Stomach (tissue), 9 donors: Measurements from ENCODE around the gene CHD3. TPM values are rescaled to one million over a fixed set of nuclear protein-coding genes. Genes with fewer than 3 reads are reported as not detected.

Source experiments
- DNase-seq, 2 donors: peaks; one replicate each; pipeline versions ENCODE4 v3.0.0 to v3.0.0-alpha.2; 2013 to 2019
- H3K27ac ChIP-seq, 5 donors: fragments of 200-600 bp in 4 of 5; sonication (generic) in 4 of 5; one replicate each; pipeline ENCODE4 v1.5.1; 2013 to 2019; ENCODE audit warnings: mild to moderate bottlenecking in 1 of 5, moderate library complexity in 1 of 5
- H3K27me3 ChIP-seq, 3 donors: fragments of 200-600 bp; sonication (generic); one replicate each; pipeline ENCODE4 v1.5.1; 2017 to 2019; ENCODE audit warnings: mixed run types in 1 of 3
- H3K36me3 ChIP-seq, 4 donors: fragments of 200-600 bp; sonication (generic); 1 replicate in 3 of 4; 2 replicates in 1 of 4; pipeline ENCODE4 v1.5.1; 2016 to 2019
- H3K4me1 ChIP-seq, 4 donors: fragments of 200-600 bp; sonication (generic); one replicate each; pipeline ENCODE4 v1.5.1; 2016 to 2019
- H3K4me3 ChIP-seq, 4 donors: fragments of 200-600 bp; sonication (generic) in 3 of 4; one replicate each; pipeline ENCODE4 v1.5.1; 2016 to 2019; ENCODE audit warnings: mild to moderate bottlenecking in 1 of 4
- H3K9me3 ChIP-seq, 4 donors: fragments of 200-600 bp; sonication (generic); one replicate each; pipeline ENCODE4 v1.5.1; 2016 to 2019
- CTCF ChIP-seq, 7 experiments: fragments of 450-650 bp in 4 of 7; fragments of 200-600 bp in 3 of 7; sonication (generic) in 3 of 7; IDR thresholded peaks; one replicate each; pipeline ENCODE4 v1.5.1; 2016 to 2019; ENCODE audit warnings: antibody characterized with exemption in 7 of 7, control low read depth in 2 of 7, mild to moderate bottlenecking in 1 of 7
- EP300 ChIP-seq: sonication (generic); formaldehyde crosslinking; IDR thresholded peaks from one replicate; pipeline ENCODE4 v1.6.1; 2017; ENCODE audit warnings: antibody characterized with exemption
- POLR2A ChIP-seq, 4 donors: fragments of 450-650 bp; IDR thresholded peaks; one replicate each; pipeline ENCODE4 v1.6.1; 2016; ENCODE audit warnings: antibody characterized with exemption in 4 of 4, control low read depth in 2 of 4, mild to moderate bottlenecking in 1 of 4, moderate library complexity in 1 of 4
- POLR2AphosphoS5 ChIP-seq, 3 donors: sonication (generic); formaldehyde crosslinking; IDR thresholded peaks; one replicate each; pipeline ENCODE4 v1.6.1; 2016; ENCODE audit warnings: antibody characterized with exemption in 3 of 3
- WGBS, 5 donors: extraction: QIAGEN DNeasy Blood & Tissue Kit in 3 of 5; methylation state at CpG; one replicate each; pipeline versions ENCODE4 v1.1.5 to v1.1.7; 2013 to 2018; 5-methylcytosine and 5-hydroxymethylcytosine counted together
- intact Hi-C: fragments of 100-400 bp; cut with DNase I; formaldehyde crosslinking; loops from one replicate; pipeline ENCODE4 v1.15.1; 2023; ENCODE audit warnings: low total_unique reads
- polyA plus RNA-seq, 3 donors: library from polyadenylated mRNA; stranded (reverse); fragments of 200-250 nt; gene quantifications; one replicate each; pipeline ENCODE4 v1.2.3, GENCODE V29; 2013
- total RNA-seq, 5 donors: library from RNA; depleted of rRNA; stranded (reverse); fragments of >200 nt; gene quantifications; one replicate each; pipeline versions ENCODE4 v1.1.0 to v1.2.3, GENCODE V29; 2014 to 2016
- donor health status: healthy with polysubstance abuse.
- donor health status: Bipolar disorder and iron deficiency.
- donor health status: healthy.

CHD3 gene
- total and polyA plus RNA-seq, 8 donors: 43.0 to 190 (median 64.9) TPM

- 90 to 97% (median 92%) methylated on average over 9 of the region's 9 CpGs for WGBS, 5 donors
- no peak for DNase-seq
- Histone ChIP-seq H3K27me3 (no peaks in the 10 kb centered on the region), H3K36me3 (peaks cover 77 to 97% (median 95%) of the 10 kb centered on the region in 4 donors), H3K9me3 (no peaks in the 10 kb centered on the region), H3K4me3 (no peak overlapping the region), H3K27ac (no peak overlapping the region), H3K4me1 (no peaks in the 10 kb centered on the region)
- TF ChIP-seq POLR2A (IDR thresholded peaks at IDR 0.05) (no peak), CTCF (IDR thresholded peaks at IDR 0.05) (no peak), POLR2AphosphoS5 (IDR thresholded peaks at IDR 0.05) (no peak), EP300 (no peak)
- intact Hi-C loops: no loop called here
Observed at GRCh38 chr17:7944326-7944725, 55.7 kb downstream of the CHD3 start.

GRCh38 chr17:7945651-7946050 lies 57.1 kb downstream of the CHD3 start:
- TF ChIP-seq CTCF (IDR thresholded peaks at IDR 0.05) (no peak), EP300 (no peak), POLR2AphosphoS5 (IDR thresholded peaks at IDR 0.05) (no peak), POLR2A (IDR thresholded peaks at IDR 0.05) (no peak)
- H3K27ac ChIP-seq: no peak overlapping the region
- H3K4me3 ChIP-seq: no peak overlapping the region
- intact Hi-C loops: no loop called here
- H3K4me1 ChIP-seq: no peaks in the 10 kb centered on the region
- H3K27me3 ChIP-seq: no peaks in the 10 kb centered on the region
- no peak for DNase-seq
- WGBS, 5 donors: 76 to 94% (median 93%) methylated on average over 6 to 7 of the region's 7 CpGs
- H3K36me3 ChIP-seq: peaks cover 64 to 92% (median 91%) of the 10 kb centered on the region in 4 donors
- no peaks in the 10 kb centered on the region for H3K9me3 ChIP-seq

GRCh38 chr17:7946441-7946840 lies 57.9 kb downstream of the CHD3 start:
- H3K27me3 ChIP-seq: no peaks in the 10 kb centered on the region
- WGBS, 5 donors: 64 to 97% (median 84%) methylated on average over 5 of the region's 5 CpGs
- no peak for DNase-seq
- intact Hi-C loops: no loop called here
- TF ChIP-seq POLR2A (IDR thresholded peaks at IDR 0.05): no peak
- TF ChIP-seq EP300: no peak
- no peak for TF ChIP-seq CTCF (IDR thresholded peaks at IDR 0.05)
- no peak for TF ChIP-seq POLR2AphosphoS5 (IDR thresholded peaks at IDR 0.05)
- H3K9me3 ChIP-seq: no peaks in the 10 kb centered on the region
- H3K36me3 ChIP-seq: peaks cover 57 to 85% (median 83%) of the 10 kb centered on the region in 4 donors
- peaks cover 0 to 4% (median 2%) of the 10 kb centered on the region in 4 donors for H3K4me1 ChIP-seq
- no peak overlapping the region for H3K27ac ChIP-seq
- no peak overlapping the region for H3K4me3 ChIP-seq

GRCh38 chr17:7947651-7948050 lies 59.1 kb downstream of the CHD3 start:
- Histone ChIP-seq H3K4me1 (peaks cover 0 to 11% (median 4%) of the 10 kb centered on the region in 4 donors), H3K36me3 (peaks cover 53 to 74% (median 73%) of the 10 kb centered on the region in 4 donors), H3K9me3 (no peaks in the 10 kb centered on the region), H3K27ac (no peak overlapping the region), H3K4me3 (no peak overlapping the region), H3K27me3 (no peaks in the 10 kb centered on the region)
- intact Hi-C loops: no loop called here
- DNase-seq: no peak
- WGBS, 5 donors: 83 to 90% (median 90%) methylated on average over 5 of the region's 5 CpGs
- TF ChIP-seq EP300 (no peak), POLR2AphosphoS5 (IDR thresholded peaks at IDR 0.05) (no peak), POLR2A (IDR thresholded peaks at IDR 0.05) (no peak), CTCF (IDR thresholded peaks at IDR 0.05) (no peak)
